Thymus (tissue), 11 donors: ENCODE measurements around the gene PXDN. TPM values are rescaled to one million over a fixed set of nuclear protein-coding genes. Genes with fewer than 3 reads are reported as not detected.

Source experiments
- DNase-seq, 9 donors: peaks; one replicate each; pipeline ENCODE4 v3.0.0-alpha.2; 2013; ENCODE audit warnings: low spot score in 9 of 9, low read depth in 6 of 9, missing footprints in 1 of 9
- H3K27ac ChIP-seq, 2 donors: one replicate each; pipeline ENCODE4 v1.5.1; 2013; ENCODE audit warnings: control low read depth in 1 of 2, low read depth in 1 of 2, low read length in 1 of 2, mild to moderate bottlenecking in 1 of 2, moderate library complexity in 1 of 2
- H3K27me3 ChIP-seq, 2 donors: one replicate each; pipeline ENCODE4 v1.5.1; 2013; ENCODE audit warnings: low read length in 1 of 2; ENCODE audit not compliant: control insufficient read depth in 2 of 2, insufficient read depth in 1 of 2
- H3K36me3 ChIP-seq, 2 donors: one replicate each; pipeline ENCODE4 v1.5.1; 2013; ENCODE audit warnings: low read length in 1 of 2, mild to moderate bottlenecking in 1 of 2, moderate library complexity in 1 of 2; ENCODE audit not compliant: control insufficient read depth in 2 of 2, insufficient read depth in 2 of 2
- H3K4me1 ChIP-seq, 2 donors: one replicate each; pipeline ENCODE4 v1.5.1; 2013; ENCODE audit warnings: low read length in 2 of 2; ENCODE audit not compliant: control insufficient read depth in 2 of 2, insufficient read depth in 2 of 2
- H3K4me3 ChIP-seq, 2 donors: one replicate each; pipeline ENCODE4 v1.5.1; 2013; ENCODE audit warnings: low read length in 2 of 2, control low read depth in 1 of 2, mild to moderate bottlenecking in 1 of 2
- H3K9me3 ChIP-seq, 2 donors: one replicate each; pipeline ENCODE4 v1.5.1; 2013; ENCODE audit warnings: low read length in 1 of 2, mild to moderate bottlenecking in 1 of 2; ENCODE audit not compliant: control insufficient read depth in 2 of 2, insufficient read depth in 1 of 2
- WGBS: extraction: QIAGEN DNeasy Blood & Tissue Kit; methylation state at CpG from one replicate; pipeline ENCODE4 v1.1.7; 2013; 5-methylcytosine and 5-hydroxymethylcytosine counted together
- polyA plus RNA-seq: library from polyadenylated mRNA; stranded (reverse); fragments of 200-250 nt; gene quantifications from one replicate; pipeline ENCODE4 v1.2.3, GENCODE V29; 2013
- total RNA-seq: library from RNA; stranded (reverse); fragments of 120-200 nt; gene quantifications from one replicate; pipeline ENCODE4 v1.2.4, GENCODE V29; 2013
- donor health status: healthy.

PXDN gene
- total and polyA plus RNA-seq, 2 donors, result 3.1 to 6.4 TPM

GRCh38 chr2:1694371-1695271, 49.7 kb downstream of the PXDN start:
- Histone ChIP-seq H3K9me3 (no peaks in the 10 kb centered on the region), H3K4me3 (no peak overlapping the region), H3K36me3 (no peaks in the 10 kb centered on the region), H3K27ac (no peak overlapping the region), H3K4me1 (no peaks in the 10 kb centered on the region), H3K27me3 (no peaks in the 10 kb centered on the region)
- DNase-seq, result no peak
- WGBS, result 94% methylated on average over 25 of the region's 25 CpGs

- Histone ChIP-seq H3K4me3 (no peak overlapping the region), H3K27me3 (no peaks in the 10 kb centered on the region), H3K9me3 (no peaks in the 10 kb centered on the region), H3K27ac (no peak overlapping the region), H3K4me1 (no peaks in the 10 kb centered on the region), H3K36me3 (no peaks in the 10 kb centered on the region)
- 90% methylated on average over 9 of the region's 9 CpGs for WGBS
- DNase-seq, result no peak
Measured at GRCh38 chr2:1693723-1694122, 50.6 kb downstream of the PXDN start.

- Histone ChIP-seq H3K9me3 (no peaks in the 10 kb centered on the region), H3K27ac (no peak overlapping the region), H3K27me3 (no peaks in the 10 kb centered on the region), H3K4me1 (no peaks in the 10 kb centered on the region), H3K4me3 (no peak overlapping the region), H3K36me3 (no peaks in the 10 kb centered on the region)
- DNase-seq, result no peak
- WGBS, result 95% methylated on average over 11 of the region's 11 CpGs
Measured at GRCh38 chr2:1692342-1692741, 52.0 kb downstream of the PXDN start.

- no peaks in the 10 kb centered on the region for H3K36me3 ChIP-seq
- H3K27me3 ChIP-seq, result no peaks in the 10 kb centered on the region
- DNase-seq, result no peak
- 94% methylated on average over 9 of the region's 9 CpGs for WGBS
- H3K27ac ChIP-seq, result no peak overlapping the region
- no peaks in the 10 kb centered on the region for H3K4me1 ChIP-seq
- no peaks in the 10 kb centered on the region for H3K9me3 ChIP-seq
- no peak overlapping the region for H3K4me3 ChIP-seq
Measured at GRCh38 chr2:1691366-1691765, 52.9 kb downstream of the PXDN start.

- no peaks in the 10 kb centered on the region for H3K36me3 ChIP-seq
- no peaks in the 10 kb centered on the region for H3K9me3 ChIP-seq
- H3K4me3 ChIP-seq, result no peak overlapping the region
- WGBS, result 95% methylated on average over 10 of the region's 10 CpGs
- H3K27ac ChIP-seq, result no peak overlapping the region
- H3K27me3 ChIP-seq, result no peaks in the 10 kb centered on the region
- H3K4me1 ChIP-seq, result no peaks in the 10 kb centered on the region
- no peak for DNase-seq
Measured at GRCh38 chr2:1690056-1690775, 54.1 kb downstream of the PXDN start.

- 95% methylated on average over 10 of the region's 10 CpGs for WGBS
- Histone ChIP-seq H3K9me3 (no peaks in the 10 kb centered on the region), H3K27ac (no peak overlapping the region), H3K4me1 (no peaks in the 10 kb centered on the region), H3K4me3 (no peak overlapping the region), H3K27me3 (no peaks in the 10 kb centered on the region), H3K36me3 (no peaks in the 10 kb centered on the region)
- no peak for DNase-seq
Measured at GRCh38 chr2:1688859-1689258, 55.5 kb downstream of the PXDN start.

- Histone ChIP-seq H3K36me3 (no peaks in the 10 kb centered on the region), H3K9me3 (no peaks in the 10 kb centered on the region), H3K4me1 (no peaks in the 10 kb centered on the region), H3K27me3 (no peaks in the 10 kb centered on the region), H3K4me3 (no peak overlapping the region), H3K27ac (no peak overlapping the region)
- WGBS, result 97% methylated on average over 11 of the region's 11 CpGs
- DNase-seq, result no peak
Measured at GRCh38 chr2:1688161-1688560, 56.2 kb downstream of the PXDN start.

- no peaks in the 10 kb centered on the region for H3K9me3 ChIP-seq
- H3K27me3 ChIP-seq, result no peaks in the 10 kb centered on the region
- no peak overlapping the region for H3K4me3 ChIP-seq
- no peaks in the 10 kb centered on the region for H3K36me3 ChIP-seq
- 94% methylated on average over 14 of the region's 14 CpGs for WGBS
- DNase-seq, result no peak
- H3K27ac ChIP-seq, result no peak overlapping the region
- H3K4me1 ChIP-seq, result no peaks in the 10 kb centered on the region
Measured at GRCh38 chr2:1687254-1687653, 57.1 kb downstream of the PXDN start.

GRCh38 chr2:1686784-1687105, 57.6 kb downstream of the PXDN start:
- no peaks in the 10 kb centered on the region for H3K9me3 ChIP-seq
- H3K27ac ChIP-seq, result no peak overlapping the region
- H3K4me1 ChIP-seq, result no peaks in the 10 kb centered on the region
- no peaks in the 10 kb centered on the region for H3K36me3 ChIP-seq
- H3K27me3 ChIP-seq, result no peaks in the 10 kb centered on the region
- no peak overlapping the region for H3K4me3 ChIP-seq
- WGBS, result 95% methylated on average over 14 of the region's 14 CpGs
- no peak for DNase-seq
